Adrenal gland (tissue), 12 donors: ENCODE data around the gene CELSR3. TPM values are rescaled to one million over a fixed set of nuclear protein-coding genes. Genes with fewer than 3 reads are reported as not detected.

Source experiments
- DNase-seq, 7 donors: peaks; one replicate each; pipeline ENCODE4 v3.0.0-alpha.2; 2019 to 2020
- H3K27ac ChIP-seq, 5 donors: fragments of 200-600 bp; sonication (generic) in 4 of 5; 1 replicate in 3 of 5; 2 replicates in 2 of 5; pipeline versions ENCODE4 v1.5.1 to v1.8.0; 2016 to 2020; ENCODE audit warnings: mild to moderate bottlenecking in 1 of 5
- H3K27me3 ChIP-seq: fragments of 200-600 bp; 2 replicates; pipeline ENCODE4 v1.8.0; 2021
- H3K36me3 ChIP-seq, 2 donors: fragments of 200-600 bp; replicated peaks in 1 of 2; 1 replicate in 1 of 2; 2 replicates in 1 of 2; pipeline versions ENCODE4 v1.5.1 to v1.8.0; 2018 to 2022
- H3K4me1 ChIP-seq, 2 donors: fragments of 200-600 bp; replicated peaks in 1 of 2; 1 replicate in 1 of 2; 2 replicates in 1 of 2; pipeline versions ENCODE4 v1.5.1 to v1.8.0; 2018 to 2021
- H3K4me3 ChIP-seq, 4 donors: fragments of 200-600 bp; sonication (generic) in 3 of 4; one replicate each; pipeline ENCODE4 v1.5.1; 2016 to 2018
- H3K9me3 ChIP-seq, 3 donors: fragments of 200-600 bp; sonication (generic) in 1 of 3; replicated peaks in 1 of 3; 1 replicate in 2 of 3; 2 replicates in 1 of 3; pipeline versions ENCODE4 v1.5.1 to v1.8.0; 2016 to 2021
- POLR2A ChIP-seq, 2 donors: fragments of 450-650 bp; IDR thresholded peaks; one replicate each; pipeline ENCODE4 v1.6.1; 2017; ENCODE audit warnings: antibody characterized with exemption in 2 of 2, mild to moderate bottlenecking in 2 of 2, moderate library complexity in 1 of 2
- WGBS, 4 donors: extraction: QIAGEN DNeasy Blood & Tissue Kit in 2 of 4; methylation state at CpG; one replicate each; pipeline versions ENCODE4 v1.1.5 to v1.1.7; 2013 to 2017; 5-methylcytosine and 5-hydroxymethylcytosine counted together
- intact Hi-C, 2 donors: fragments of 100-400 bp; cut with DNase I; formaldehyde crosslinking; loops; one replicate each; pipeline versions ENCODE4 v1.14.1 to v1.15.0; 2022 to 2023
- polyA plus RNA-seq, 3 donors: library from polyadenylated mRNA; stranded (reverse); fragments of 200-250 nt in 2 of 3; fragments of 350-450 nt in 1 of 3; fragmentation: Illumina TruSeq in 1 of 3; extraction: RNeasy Lipid Tissue Mini Kit (QIAGEN cat#74804) in 1 of 3; gene quantifications; one replicate each; pipeline ENCODE4 v1.2.3, GENCODE V29; 2013 to 2014
- total RNA-seq, 9 donors: library from RNA; depleted of rRNA in 4 of 9; stranded (reverse); fragments of >200 nt in 4 of 9; fragments of 120-200 nt in 1 of 9; fragmentation: NEBNext Ultra II Directional in 1 of 9; extraction: Animal tissue kit (Norgen Biotek cat#: 25700) in 1 of 9; gene quantifications; one replicate each; pipeline versions ENCODE4 v1.1.0 to v1.2.4, GENCODE V29; 2013 to 2023
- TF ChIP-seq, protein P1 (sequence below), 6 experiments: fragments of 450-650 bp in 4 of 6; fragments of 200-600 bp in 2 of 6; sonication (generic) in 1 of 6; IDR thresholded peaks; 1 replicate in 5 of 6; 2 replicates in 1 of 6; pipeline versions ENCODE4 v1.5.1 to v1.8.0; 2016 to 2021; ENCODE audit warnings: antibody characterized with exemption in 6 of 6, mild to moderate bottlenecking in 2 of 6, moderate library complexity in 1 of 6
- donor health status: healthy with polysubstance abuse.
- donor health status: Bipolar disorder and iron deficiency.
- donor health status: DM: yes; HTN: yes; CAD: no.
- donor health status: DM: no; HTN: no; CAD: no.
- donor health status: DM: no; HTN: no; CAD: no.
- donor health status: DM: yes; HTN: yes; CAD: no.

The CELSR3 gene
- total and polyA plus RNA-seq, 12 donors, result 0.78 to 23.5 (median 1.9) TPM

DNA sequence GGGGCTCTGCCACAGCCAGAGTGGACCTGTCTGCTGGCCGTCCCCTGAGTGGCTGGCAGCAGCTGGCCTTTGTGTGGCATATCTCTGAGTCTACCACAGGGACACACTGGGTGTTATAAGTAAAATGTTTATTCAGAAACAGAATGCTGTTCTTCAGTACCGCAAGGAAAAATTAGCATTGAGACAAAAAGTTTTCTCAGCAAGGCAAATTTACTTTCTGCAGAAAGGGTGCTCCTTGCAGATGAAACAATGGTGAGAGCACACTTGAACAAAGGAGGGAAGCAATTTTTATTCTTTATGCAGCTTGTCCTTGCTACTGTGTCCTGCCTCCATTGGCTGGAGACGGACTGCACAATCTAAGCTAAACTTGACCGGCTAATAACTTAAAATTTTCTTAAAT is 45.1 kb downstream of the CELSR3 start:
- Histone ChIP-seq H3K9me3 (no peaks in the 10 kb centered on the region), H3K36me3 (no peaks in the 10 kb centered on the region), H3K27me3 (no peaks in the 10 kb centered on the region), H3K27ac (no peak overlapping the region), H3K4me1 (no peaks in the 10 kb centered on the region), H3K4me3 (no peak overlapping the region)
- no peak for DNase-seq
- intact Hi-C loops, result no loop called here
- 93 to 96% (median 95%) methylated on average over 4 of the region's 4 CpGs for WGBS, 4 donors
- TF ChIP-seq POLR2A (IDR thresholded peaks at IDR 0.05), result no peak
- TF ChIP-seq, protein P1, sequence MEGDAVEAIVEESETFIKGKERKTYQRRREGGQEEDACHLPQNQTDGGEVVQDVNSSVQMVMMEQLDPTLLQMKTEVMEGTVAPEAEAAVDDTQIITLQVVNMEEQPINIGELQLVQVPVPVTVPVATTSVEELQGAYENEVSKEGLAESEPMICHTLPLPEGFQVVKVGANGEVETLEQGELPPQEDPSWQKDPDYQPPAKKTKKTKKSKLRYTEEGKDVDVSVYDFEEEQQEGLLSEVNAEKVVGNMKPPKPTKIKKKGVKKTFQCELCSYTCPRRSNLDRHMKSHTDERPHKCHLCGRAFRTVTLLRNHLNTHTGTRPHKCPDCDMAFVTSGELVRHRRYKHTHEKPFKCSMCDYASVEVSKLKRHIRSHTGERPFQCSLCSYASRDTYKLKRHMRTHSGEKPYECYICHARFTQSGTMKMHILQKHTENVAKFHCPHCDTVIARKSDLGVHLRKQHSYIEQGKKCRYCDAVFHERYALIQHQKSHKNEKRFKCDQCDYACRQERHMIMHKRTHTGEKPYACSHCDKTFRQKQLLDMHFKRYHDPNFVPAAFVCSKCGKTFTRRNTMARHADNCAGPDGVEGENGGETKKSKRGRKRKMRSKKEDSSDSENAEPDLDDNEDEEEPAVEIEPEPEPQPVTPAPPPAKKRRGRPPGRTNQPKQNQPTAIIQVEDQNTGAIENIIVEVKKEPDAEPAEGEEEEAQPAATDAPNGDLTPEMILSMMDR (IDR thresholded peaks at IDR 0.05), result no peak

DNA sequence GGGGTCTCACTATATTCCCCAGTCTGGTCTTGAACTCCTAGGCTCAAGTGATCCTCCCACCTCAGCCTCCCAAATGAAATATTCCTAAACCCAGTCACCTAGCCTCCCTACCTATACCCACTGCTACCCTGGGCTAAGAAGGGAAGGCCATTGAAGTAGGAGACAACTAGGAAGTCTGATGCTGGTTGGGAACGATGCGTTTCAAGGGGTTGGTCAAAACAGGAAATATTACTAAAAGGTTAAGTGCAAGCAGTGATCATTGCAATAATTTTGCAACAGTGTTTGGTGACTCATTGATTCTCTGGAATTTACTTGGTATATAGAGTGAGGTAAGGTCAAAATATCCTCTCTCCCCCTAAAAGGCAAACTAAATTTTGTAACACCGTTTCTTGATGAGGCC is 48.6 kb downstream of the CELSR3 start:
- Histone ChIP-seq H3K4me1 (no peaks in the 10 kb centered on the region), H3K36me3 (no peaks in the 10 kb centered on the region), H3K27me3 (no peaks in the 10 kb centered on the region), H3K4me3 (no peak overlapping the region), H3K9me3 (no peaks in the 10 kb centered on the region), H3K27ac (no peak overlapping the region)
- DNase-seq, result no peak
- TF ChIP-seq POLR2A (IDR thresholded peaks at IDR 0.05), result no peak
- TF ChIP-seq, protein P1 (IDR thresholded peaks at IDR 0.05), result no peak
- WGBS, 4 donors, result 29 to 52% (median 48%) methylated on average over 3 of the region's 3 CpGs
- intact Hi-C loops, result no loop called here

DNA sequence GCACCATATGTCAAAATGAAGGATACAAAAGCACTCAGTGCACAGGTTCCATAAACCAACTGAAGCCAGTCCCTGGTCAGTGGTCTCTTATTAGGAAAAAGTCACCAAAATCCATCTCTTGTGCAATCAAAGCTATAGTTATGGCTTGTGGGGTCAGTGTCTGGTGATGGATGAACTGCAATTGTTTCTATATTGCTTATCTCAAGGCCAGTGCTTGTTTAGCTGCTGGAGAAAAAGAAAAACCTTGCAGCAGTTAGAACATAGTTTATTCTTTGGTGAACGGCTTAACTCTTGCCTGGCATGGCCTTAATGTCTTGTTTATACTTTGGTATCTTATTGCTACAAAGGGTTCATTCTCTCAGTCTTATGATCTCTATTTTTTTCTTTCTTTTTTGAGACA is 50.4 kb downstream of the CELSR3 start:
- Histone ChIP-seq H3K4me1 (peaks cover 8 to 10% of the 10 kb centered on the region in 2 donors), H3K36me3 (peaks cover 0 to 3% of the 10 kb centered on the region in 2 donors), H3K4me3 (no peak overlapping the region), H3K9me3 (no peaks in the 10 kb centered on the region), H3K27ac (no peak overlapping the region), H3K27me3 (no peaks in the 10 kb centered on the region)
- WGBS, 4 donors, result 63 to 68% (median 68%) methylated on average over 1 of the region's 1 CpG
- intact Hi-C loops, result no loop called here
- TF ChIP-seq, protein P1 (IDR thresholded peaks at IDR 0.05), result no peak
- TF ChIP-seq POLR2A (IDR thresholded peaks at IDR 0.05), result no peak
- no peak for DNase-seq

DNA sequence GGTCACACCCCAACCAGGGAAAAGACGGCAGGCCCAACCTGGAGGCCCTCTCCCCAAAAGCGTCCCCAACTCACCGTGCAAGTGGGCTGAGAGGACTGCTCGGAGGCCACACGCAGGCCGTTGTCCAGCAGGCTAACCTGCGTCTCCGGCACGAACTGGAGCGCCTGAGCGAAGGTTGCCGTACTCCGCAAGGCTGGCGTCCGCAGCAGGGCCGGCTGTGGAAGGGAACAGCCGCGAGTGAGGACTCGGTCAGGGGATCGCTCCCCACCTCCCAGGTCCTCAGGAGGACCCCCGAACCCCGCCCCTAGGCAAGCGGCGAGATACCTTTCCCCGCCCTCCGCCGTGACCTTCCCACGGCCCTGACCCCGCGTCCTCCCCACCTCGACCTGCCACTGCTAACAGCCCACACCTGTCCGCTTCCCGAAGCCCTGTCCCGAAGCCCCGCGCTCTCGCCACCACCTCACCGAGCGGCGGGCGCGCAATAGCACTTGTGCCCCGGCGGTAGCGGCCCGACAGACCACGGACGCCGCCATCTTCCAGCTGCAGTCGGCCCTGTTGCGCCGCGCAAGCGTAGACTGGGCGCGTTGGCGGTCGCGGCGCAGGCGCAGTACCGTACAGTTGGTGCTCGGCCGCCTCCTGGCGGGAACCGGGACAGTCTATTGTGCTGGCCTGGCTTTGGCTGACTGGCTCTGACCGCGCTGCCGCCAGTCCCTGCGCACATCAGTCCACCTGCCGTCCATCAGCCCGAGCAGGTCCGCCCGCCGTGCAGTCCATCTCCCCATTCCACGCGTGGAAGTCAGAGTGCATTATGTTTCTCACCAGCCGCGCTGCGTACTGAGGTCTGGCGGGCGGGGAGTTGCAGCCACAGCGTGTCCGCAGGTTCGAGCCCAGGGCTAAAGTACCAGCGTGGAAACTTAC is 53.3 kb downstream of the CELSR3 start, which contains the start of gene UQCRC1:
Gene UQCRC1, minus strand, starts transcription at position 559 of the 918 bp plus-strand sequence. Its CDS starts 26 bp downstream, at position 533.
- Histone ChIP-seq H3K9me3 (no peaks in the 10 kb centered on the region), H3K4me1 (peaks cover 8 to 10% of the 10 kb centered on the region in 2 donors), H3K27me3 (no peaks in the 10 kb centered on the region), H3K4me3 (peak within 1 kb of the TSS; percentile 67 to 94 (median 82)), H3K36me3 (peaks cover 0 to 26% of the 10 kb centered on the region in 2 donors), H3K27ac (peak within 1 kb of the TSS in 4 of 5 donors; percentile 75 to 88 (median 81))
- 2 to 4% (median 2%) methylated on average over 39 to 86 of the region's 86 CpGs for WGBS, 4 donors
- intact Hi-C loops, result no loop called here
- TF ChIP-seq, protein P1 (IDR thresholded peaks at IDR 0.05), result peak; percentile 40 to 94 (median 77)
- peak in 1 of 2 donors; percentile 71 for TF ChIP-seq POLR2A (IDR thresholded peaks at IDR 0.05)
- DNase-seq, result peak; percentile 91 to 96 (median 92)
